ENCODE results near the gene ZC3H4. TPM values are rescaled to one million over a fixed set of nuclear protein-coding genes. Genes with fewer than 3 reads are reported as not detected.

The ZC3H4 gene
- total and polyA plus RNA-seq, 9 of the 15 experiments (the other 6 are each of a cell fraction or from before 2014, with no cell fraction given), result 2.2 to 75.6 (median 18.3) TPM

GRCh38 chr19:47130589-47131227, 17.1 kb upstream of the ZC3H4 start, which contains the start of gene SAE1 (continued):
- TF ChIP-seq POLR2AphosphoS5 (IDR thresholded peaks at IDR 0.05; ENCODE audit: control insufficient read depth, insufficient read depth, low read depth, low read length) (peak; percentile 83), RBM39 (optimal IDR thresholded peaks at IDR 0.05; ENCODE audit: low read depth, low read length) (no peak), CC2D1A (IDR thresholded peaks at IDR 0.05) (peak; percentile 95), ZFPM2 (CRISPR knock-in tag; IDR thresholded peaks at IDR 0.05) (no peak), ZNF282 (CRISPR knock-in tag; IDR thresholded peaks at IDR 0.05) (no peak; the same call in 1 of the 2 replicates), YBX1 (IDR thresholded peaks at IDR 0.05) (no peak), ILK (tag; IDR thresholded peaks at IDR 0.05; ENCODE audit: borderline replicate concordance, low read depth) (no peak), POLR2G (IDR thresholded peaks at IDR 0.05; ENCODE audit: low read depth, low read length) (peak; percentile 97), THRB (CRISPR knock-in tag; conservative IDR thresholded peaks at IDR 0.05) (no peak), BRD4 (IDR thresholded peaks at IDR 0.05) (no peak), ZNF316 (IDR thresholded peaks at IDR 0.05) (no peak), CGGBP1 (CRISPR knock-in tag; IDR thresholded peaks at IDR 0.05) (no peak; the same call in none of the 2 replicates), SIRT6 (IDR thresholded peaks at IDR 0.05; ENCODE audit: low read depth, low read length) (no peak), PHF21A (IDR thresholded peaks at IDR 0.05; ENCODE audit: borderline replicate concordance, low read depth) (0 out of 2 replicates have a peak, but pooled peaks have one; percentile 26), ZFP30 (CRISPR knock-in tag; IDR thresholded peaks at IDR 0.05; ENCODE audit: borderline replicate concordance) (no peak), CEBPG (CRISPR knock-in tag; IDR thresholded peaks at IDR 0.05) (no peak), CEBPG (tag; conservative IDR thresholded peaks at IDR 0.05 in 1 of 2, IDR thresholded peaks at IDR 0.05 in 1 of 2) (no peak), KAT7 (CRISPR knock-in tag; IDR thresholded peaks at IDR 0.05; ENCODE audit: borderline replicate concordance) (0 out of 2 replicates have a peak, but pooled peaks have one; percentile 85)
- TF ChIP-seq, protein P1, sequence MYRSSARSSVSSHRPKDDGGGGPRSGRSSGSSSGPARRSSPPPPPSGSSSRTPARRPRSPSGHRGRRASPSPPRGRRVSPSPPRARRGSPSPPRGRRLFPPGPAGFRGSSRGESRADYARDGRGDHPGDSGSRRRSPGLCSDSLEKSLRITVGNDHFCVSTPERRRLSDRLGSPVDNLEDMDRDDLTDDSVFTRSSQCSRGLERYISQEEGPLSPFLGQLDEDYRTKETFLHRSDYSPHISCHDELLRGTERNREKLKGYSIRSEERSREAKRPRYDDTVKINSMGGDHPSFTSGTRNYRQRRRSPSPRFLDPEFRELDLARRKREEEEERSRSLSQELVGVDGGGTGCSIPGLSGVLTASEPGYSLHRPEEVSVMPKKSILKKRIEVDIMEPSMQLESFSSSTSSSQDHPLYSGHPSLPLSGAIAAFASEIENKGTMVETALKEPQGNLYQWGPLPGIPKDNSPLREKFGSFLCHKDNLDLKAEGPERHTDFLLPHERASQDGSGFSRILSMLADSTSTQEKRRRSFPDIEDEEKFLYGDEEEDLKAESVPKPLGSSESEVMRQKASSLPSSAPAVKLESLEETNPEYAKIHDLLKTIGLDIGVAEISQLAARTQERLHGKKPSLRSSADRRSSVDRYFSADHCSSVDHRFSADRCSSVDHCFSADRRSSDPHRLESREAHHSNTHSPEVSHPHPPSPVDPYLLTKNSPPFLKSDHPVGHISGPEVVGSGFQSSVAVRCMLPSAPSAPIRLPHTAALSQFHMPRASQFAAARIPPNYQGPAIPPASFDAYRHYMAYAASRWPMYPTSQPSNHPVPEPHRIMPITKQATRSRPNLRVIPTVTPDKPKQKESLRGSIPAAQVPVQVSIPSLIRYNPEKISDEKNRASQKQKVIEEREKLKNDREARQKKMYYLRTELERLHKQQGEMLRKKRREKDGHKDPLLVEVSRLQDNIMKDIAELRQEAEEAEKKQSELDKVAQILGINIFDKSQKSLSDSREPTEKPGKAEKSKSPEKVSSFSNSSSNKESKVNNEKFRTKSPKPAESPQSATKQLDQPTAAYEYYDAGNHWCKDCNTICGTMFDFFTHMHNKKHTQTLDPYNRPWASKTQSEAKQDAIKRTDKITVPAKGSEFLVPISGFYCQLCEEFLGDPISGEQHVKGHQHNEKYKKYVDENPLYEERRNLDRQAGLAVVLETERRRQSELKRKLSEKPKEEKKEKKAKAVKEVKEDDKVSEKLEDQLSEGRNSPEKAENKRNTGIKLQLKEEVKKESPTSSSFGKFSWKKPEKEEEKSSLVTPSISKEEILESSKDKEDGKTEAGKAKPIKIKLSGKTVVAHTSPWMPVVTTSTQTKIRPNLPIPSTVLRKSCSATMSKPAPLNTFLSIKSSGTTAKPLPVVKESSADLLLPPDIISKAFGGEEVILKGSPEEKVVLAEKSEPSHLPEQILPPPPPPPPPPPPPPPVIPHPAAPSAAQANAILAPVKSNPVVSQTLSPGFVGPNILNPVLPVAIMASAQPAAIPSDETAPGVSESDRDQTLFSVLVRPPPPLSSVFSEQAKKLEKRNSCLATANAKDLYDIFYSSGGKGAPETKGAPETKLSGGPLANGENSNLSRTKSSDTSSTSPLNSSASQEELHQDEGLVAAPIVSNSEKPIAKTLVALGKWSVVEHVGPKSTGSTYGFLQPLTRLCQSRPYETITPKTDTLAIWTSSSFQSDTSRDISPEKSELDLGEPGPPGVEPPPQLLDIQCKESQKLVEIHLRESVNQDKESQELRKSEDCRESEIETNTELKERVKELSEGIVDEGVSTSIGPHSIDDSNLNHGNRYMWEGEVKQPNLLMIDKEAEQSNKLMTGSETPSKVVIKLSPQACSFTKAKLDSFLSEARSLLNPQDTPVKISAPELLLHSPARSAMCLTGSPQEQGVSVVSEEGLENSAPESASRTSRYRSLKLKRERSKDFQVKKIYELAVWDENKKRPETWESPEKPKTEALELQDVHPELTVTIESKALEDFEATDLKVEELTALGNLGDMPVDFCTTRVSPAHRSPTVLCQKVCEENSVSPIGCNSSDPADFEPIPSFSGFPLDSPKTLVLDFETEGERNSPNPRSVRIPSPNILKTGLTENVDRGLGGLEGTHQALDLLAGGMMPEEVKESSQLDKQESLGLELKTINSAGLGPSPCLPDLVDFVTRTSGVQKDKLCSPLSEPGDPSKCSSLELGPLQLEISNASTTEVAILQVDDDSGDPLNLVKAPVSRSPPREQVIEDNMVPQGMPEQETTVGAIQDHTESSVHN (IDR thresholded peaks at IDR 0.05; ENCODE audit: borderline replicate concordance in 1 of 2, low read depth in 1 of 2), result peak in 1 of 2 experiments; percentile 74; a peak in 1 of 4 replicates
